CD4-positive, alpha-beta T cell treated with Interleukin-4 for 4 hours (primary cell): Measurements from ENCODE around the gene RUFY4.

Source experiments
- DNase-seq: peaks from one replicate; pipeline ENCODE4 v3.0.0-alpha.2; 2020

The RUFY4 gene, protein sequence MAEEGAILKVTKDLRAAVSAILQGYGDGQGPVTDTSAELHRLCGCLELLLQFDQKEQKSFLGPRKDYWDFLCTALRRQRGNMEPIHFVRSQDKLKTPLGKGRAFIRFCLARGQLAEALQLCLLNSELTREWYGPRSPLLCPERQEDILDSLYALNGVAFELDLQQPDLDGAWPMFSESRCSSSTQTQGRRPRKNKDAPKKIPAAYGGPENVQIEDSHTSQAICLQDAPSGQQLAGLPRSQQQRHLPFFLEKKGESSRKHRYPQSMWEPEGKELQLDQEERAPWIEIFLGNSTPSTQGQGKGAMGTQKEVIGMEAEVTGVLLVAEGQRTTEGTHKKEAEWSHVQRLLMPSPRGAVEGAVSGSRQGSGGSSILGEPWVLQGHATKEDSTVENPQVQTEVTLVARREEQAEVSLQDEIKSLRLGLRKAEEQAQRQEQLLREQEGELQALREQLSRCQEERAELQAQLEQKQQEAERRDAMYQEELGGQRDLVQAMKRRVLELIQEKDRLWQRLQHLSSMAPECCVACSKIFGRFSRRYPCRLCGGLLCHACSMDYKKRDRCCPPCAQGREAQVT

GRCh38 chr2:218068721-218069334 is at the start of gene RUFY4:
Gene RUFY4, plus strand, starts transcription at chr2:218069253. Its CDS starts 1,353 bp downstream, at chr2:218070606.
- DNase-seq = peak; percentile 77

DNA sequence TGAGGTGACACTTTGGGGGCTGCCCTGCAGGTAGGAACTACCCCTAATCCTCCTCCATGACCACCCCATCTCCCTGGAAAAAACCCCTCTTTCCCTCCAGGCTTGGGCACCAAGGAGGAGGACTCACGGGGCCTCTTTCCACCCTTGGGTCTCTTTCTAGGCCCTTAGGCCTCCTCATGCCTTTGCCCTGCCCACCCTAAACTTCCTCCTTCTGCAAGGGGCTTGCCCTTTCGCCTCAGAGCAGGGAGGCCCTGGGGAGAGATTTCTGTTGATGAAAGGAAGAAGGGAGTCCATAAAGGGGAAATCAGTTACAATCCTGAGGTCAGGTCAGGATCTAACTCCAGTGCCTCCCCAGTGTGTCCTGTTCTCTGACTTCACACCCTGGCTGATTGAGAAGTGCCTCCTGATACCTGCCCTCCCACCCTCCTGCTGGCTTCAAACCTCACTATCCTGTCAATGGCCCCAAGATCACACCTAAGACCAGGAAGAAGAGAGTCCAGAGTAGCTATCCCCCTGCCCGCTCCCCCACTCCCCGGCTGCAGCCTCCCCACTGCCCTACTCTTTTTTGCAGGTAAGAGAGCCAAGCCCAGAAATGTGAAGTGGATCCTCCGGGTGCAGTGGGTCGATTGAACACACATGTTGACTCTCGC is 49.5 kb upstream of the RUFY4 start:
- DNase-seq = no peak

DNA sequence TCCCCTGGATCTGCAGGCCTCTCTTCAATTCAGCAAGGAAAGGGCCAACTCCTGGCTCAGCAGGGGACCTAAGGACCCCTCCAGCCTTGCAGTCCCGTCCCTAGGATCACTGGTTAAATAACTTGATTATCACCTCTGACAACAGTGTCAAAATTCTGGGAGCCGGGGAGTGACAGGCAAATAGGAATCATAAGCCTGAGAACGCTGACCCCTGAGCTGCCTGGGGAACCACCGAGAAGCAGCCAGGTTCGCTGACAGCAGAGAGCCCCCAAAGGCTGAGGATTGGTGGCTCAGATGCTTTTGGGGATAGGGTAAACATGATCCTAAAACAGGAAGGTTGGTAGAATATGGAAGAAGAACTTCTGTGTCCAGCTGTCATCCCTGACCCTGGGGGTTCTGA is 48.8 kb upstream of the RUFY4 start:
- no peak for DNase-seq

DNA sequence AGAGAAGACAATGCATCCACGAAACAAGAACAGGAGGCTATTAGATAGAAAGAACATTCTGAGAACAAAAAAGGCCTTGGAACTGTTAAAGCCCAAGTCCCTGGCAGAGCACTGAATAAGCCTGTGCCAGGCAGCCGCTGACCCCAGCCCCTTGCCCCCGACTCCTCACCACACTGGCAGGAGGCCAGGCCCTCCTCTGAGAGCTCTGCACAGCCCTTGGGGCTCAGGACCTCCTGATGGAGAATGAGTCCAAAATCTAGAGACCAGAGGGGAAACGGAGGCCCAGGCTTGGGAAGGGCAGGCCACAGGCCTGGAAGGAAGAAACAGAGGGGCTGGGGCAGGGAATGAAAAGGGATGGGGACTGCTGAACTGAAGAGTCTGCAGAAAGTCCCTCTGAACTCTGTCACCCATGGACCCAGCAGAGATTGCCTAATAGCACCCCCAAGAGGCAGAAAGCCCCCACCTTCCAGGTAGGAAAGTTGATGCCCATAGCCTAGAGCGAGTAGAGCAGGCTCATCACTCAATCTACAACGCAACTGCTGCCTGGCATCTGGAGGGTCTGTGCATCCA is 48.0 kb upstream of the RUFY4 start:
- DNase-seq = no peak

DNA sequence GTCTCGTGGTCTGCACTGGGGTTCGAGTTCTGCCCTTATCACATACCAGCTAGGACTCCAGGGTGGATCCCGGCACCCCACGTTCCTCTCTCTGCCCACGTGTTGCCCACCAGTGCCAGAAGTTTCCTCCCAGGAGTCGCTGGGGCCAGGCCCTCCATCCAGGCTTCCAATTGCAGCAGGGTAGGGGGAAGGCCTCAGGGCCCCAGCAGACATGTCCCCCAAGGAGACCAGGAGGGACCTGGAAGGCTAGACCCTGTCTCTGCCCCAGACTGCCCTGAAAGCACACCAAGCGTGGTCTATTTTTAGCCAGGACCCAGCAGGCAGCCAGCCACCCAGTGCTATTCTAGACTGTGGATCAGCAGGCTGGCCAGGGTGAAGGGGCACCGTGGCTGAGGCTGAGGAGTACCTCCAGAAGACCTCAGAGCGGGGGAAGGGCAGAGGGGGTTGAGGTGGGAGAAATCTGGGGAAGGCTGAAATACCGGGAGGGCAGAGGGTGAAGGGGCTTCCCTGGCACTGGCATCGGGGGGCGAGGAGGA is 47.4 kb upstream of the RUFY4 start:
- DNase-seq = no peak

DNA sequence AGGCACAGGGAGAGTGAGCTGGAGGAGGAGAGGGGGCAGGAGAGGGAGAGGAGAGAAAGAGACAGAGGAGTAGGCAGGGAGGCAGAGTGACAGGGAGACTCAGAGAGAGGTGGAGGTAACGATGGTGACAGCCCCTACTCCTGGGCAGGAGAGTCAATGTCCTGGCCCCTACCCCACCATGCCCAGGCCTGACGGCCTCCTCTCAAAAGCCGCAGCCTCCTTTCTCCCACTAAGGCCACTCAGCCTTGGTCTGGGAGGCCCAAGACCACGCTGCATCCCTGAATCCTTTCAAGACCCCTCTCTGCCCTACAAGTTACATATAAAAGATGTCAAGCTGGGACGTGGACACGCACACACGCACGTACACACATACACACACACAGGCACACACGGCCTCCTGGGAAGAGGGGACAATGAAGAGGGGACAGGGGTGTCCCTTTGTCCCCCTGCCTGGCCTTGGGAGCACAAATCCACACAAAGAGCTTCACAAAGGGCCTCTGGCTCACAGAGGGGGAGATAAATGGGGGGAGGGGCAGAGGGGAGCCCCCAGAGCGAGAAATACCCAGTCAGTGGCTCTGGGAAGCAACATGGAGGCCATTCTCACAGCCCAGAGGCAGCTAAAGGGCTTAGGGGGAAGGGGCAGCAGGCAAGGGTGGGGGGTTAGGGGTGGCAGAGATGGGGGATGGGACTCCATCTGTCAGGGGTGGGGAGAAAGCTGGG is 46.8 kb upstream of the RUFY4 start:
- no peak for DNase-seq

DNA sequence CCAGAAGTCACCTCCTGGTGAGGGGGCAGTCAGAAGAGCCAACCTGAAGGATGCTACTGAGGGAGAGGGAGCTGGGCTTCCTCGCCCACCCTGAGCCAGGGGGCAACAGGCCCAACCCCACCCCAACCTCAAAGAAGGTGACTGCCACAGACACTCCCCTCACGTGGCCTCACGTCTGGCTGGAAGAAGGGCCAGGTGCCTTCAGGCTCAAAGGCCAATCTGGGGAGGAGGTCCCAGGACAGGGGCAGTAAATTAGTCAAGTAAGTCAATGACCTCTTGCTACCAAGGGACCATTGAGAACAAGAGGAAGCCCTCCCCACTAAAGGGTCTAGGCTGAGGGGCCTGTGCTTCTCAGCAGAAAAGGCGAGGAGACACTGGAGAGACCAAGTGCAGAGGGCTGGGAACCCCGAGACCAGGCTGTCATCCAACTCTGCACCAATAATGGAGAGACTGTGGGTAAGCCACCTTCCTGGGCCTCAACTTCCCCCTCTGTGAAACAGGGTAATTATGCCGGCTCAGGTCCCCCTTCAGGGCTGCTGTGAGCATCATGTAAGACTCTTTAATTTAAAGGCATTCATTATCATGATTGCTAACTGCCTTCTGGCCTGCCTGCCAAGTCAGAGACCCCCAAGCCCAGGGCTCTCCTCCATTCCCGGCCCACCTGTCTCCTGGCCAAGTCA is 46.1 kb upstream of the RUFY4 start:
- no peak for DNase-seq

GRCh38 chr2:218023636-218024035 is 45.4 kb upstream of the RUFY4 start:
- DNase-seq = no peak

GRCh38 chr2:218024336-218024735 is 44.7 kb upstream of the RUFY4 start:
- no peak for DNase-seq

DNA sequence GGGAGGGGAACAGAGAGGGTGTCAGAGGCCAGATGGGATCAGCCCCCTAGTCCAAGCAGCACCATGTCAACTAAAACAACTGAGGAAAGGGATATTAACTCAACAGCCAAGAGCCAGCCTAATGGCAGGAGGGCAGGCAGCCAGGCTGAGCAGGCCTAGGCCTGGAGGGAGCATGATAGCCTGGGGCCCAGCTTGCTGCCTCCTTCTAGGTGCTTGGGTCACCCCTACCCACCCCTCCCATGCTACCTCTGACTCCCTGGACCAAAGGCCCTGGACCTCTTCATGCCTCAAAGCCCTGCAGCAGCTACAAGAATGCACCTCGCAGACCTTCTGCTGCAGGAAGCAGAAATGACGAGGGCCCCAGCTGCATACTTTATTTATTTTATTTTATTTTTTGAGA is 44.2 kb upstream of the RUFY4 start:
- DNase-seq = no peak

GRCh38 chr2:218026244-218026643 is 42.8 kb upstream of the RUFY4 start:
- DNase-seq = no peak

GRCh38 chr2:218026676-218027425 is 42.2 kb upstream of the RUFY4 start:
- no peak for DNase-seq

- no peak for DNase-seq
Observed at GRCh38 chr2:218027426-218028188, 41.4 kb upstream of the RUFY4 start.

GRCh38 chr2:218028189-218028495 is 40.9 kb upstream of the RUFY4 start:
- DNase-seq = no peak

DNA sequence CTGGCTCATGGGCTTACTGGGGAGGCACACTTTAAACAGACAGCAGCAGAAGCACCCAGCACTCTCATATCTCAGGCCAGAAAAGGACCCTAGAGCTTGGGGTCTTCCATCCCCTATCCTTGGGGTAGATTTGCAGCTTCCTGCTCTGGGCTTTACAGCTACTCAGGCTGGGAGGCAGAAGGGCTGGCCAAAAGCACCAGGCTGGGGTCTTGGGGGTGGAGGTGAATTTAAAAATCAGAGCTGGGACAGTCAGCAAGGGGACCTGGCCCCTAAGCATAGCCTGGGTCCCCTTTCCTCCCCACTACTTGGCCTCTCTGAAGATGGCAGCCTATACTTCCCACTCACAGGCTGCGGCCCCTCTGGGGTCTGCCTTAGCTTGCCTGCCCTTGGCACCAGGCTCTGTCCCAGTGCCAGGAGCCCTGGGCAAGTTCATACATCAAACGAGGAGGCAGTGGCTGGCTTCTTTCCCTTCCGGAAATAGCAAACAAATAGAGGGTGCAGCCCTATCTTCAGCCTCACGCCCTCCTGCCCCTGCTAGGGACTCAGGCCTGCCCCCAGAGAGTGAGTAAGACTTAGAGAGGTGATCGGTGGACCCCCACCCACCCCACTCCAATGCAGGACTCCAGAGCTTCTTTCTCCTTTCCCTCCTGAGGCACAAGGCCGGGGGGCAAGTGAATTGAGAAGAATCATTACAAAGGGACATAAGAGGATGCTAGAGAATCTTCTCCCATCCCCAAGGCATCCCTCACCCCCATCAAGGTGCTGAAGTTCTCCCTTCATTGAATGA is 40.3 kb upstream of the RUFY4 start:
- DNase-seq = no peak

- no peak for DNase-seq
Observed at GRCh38 chr2:218029366-218030360, 39.4 kb upstream of the RUFY4 start.

DNA sequence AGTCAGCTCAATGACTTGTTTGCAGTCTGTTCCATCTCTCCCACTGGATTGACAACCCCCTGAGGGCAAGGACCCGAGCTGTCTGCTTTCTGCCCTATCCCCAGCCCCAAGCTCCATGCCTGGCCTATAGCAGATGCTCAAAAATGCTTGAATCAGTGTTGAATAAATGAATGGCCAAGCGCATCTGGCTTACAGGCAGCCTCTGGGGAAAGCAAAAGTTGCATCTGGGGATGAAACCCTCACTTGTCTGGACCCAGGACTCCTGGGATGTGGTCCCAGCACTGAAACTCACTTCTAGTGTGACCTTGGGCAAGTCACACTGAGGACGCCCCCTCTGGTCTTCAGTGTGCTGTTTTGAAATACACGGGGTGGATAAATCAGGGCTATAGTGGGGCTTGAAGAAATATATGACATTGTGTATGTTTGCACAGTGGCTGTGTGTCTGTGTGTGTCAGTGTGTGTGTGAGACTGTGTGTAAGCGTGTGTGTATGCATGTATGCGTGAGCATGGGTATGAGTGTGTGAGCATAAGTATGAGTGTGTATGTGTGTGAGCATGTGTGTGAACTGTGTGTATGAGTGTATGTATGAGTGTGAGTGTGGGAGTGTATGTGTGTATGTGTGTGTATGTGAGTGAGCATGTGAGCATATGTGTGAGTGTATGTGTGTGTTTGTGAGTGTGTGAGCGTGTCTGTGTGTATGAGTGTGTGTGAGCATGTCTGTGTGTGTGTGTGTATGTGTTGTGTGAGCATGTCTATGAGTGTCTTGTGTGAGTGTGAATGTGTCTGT is 38.5 kb upstream of the RUFY4 start:
- DNase-seq = no peak
